ENCODE measurements around the gene LHPP.
A peak's percentile ranks its signal among the peaks of the same experiment; 100 is the strongest.

The LHPP gene

GRCh38 chr10:124649214-124649613 lies 187.6 kb downstream of the LHPP start:
- DNase-seq: no peak

- DNase-seq: no peak
These were observed 188.6 kb downstream of the LHPP start for GRCh38 chr10:124650263-124650662.

- peak; percentile 71 for DNase-seq
These were observed 189.3 kb downstream of the LHPP start for GRCh38 chr10:124650820-124651401.

- DNase-seq: no peak
These were observed 189.8 kb downstream of the LHPP start for GRCh38 chr10:124651402-124651891.

- DNase-seq: no peak
These were observed 190.6 kb downstream of the LHPP start for GRCh38 chr10:124652200-124652599.

GRCh38 chr10:124652701-124653100 lies 191.1 kb downstream of the LHPP start:
- no peak for DNase-seq

GRCh38 chr10:124653311-124653710 lies 191.7 kb downstream of the LHPP start:
- no peak for DNase-seq

GRCh38 chr10:124653811-124654651 lies 192.4 kb downstream of the LHPP start:
- no peak for DNase-seq

GRCh38 chr10:124654686-124655085 lies 193.1 kb downstream of the LHPP start:
- DNase-seq: no peak

- no peak for DNase-seq
These were observed 193.8 kb downstream of the LHPP start for GRCh38 chr10:124655191-124656112.

- no peak for DNase-seq
These were observed 194.5 kb downstream of the LHPP start for GRCh38 chr10:124656113-124656490.

GRCh38 chr10:124656541-124656940 lies 194.9 kb downstream of the LHPP start:
- no peak for DNase-seq

GRCh38 chr10:124657806-124658205 lies 196.2 kb downstream of the LHPP start:
- no peak for DNase-seq

GRCh38 chr10:124658591-124659242 lies 197.1 kb downstream of the LHPP start:
- no peak for DNase-seq

GRCh38 chr10:124659380-124659779 lies 197.8 kb downstream of the LHPP start:
- DNase-seq: no peak

GRCh38 chr10:124660404-124661125 lies 198.9 kb downstream of the LHPP start:
- DNase-seq: no peak

GRCh38 chr10:124661660-124662180 lies 200.1 kb downstream of the LHPP start:
- no peak for DNase-seq

GRCh38 chr10:124663228-124663627 lies 201.6 kb downstream of the LHPP start:
- no peak for DNase-seq

All from activated CD8-positive, alpha-beta memory T cell treated with anti-CD3 and anti-CD28 coated beads, Interleukin-2, amount 50 U/mL, for 4 hours (primary cell).